Coronary artery (tissue), 2 donors: ENCODE results near the gene SIRT1.
"Not testable (repeated sequence)": the region's sequence is repeated elsewhere in the genome, so short reads cannot be mapped to it uniquely, and the experiment has no call there.

Experiments used
- DNase-seq: peaks from one replicate; pipeline ENCODE4 v3.0.0-alpha.2; 2017; ENCODE audit warnings: low spot score
- H3K27ac ChIP-seq, 2 donors: fragments of 200-600 bp; sonication (generic); one replicate each; pipeline ENCODE4 v1.5.1; 2016 to 2019
- H3K4me3 ChIP-seq: fragments of 200-600 bp; sonication (generic); 2 replicates; pipeline ENCODE4 v1.5.1; 2016; ENCODE audit warnings: mild to moderate bottlenecking, moderate library complexity
- TF ChIP-seq, protein P1 (sequence below): fragments of 200-600 bp; sonication (generic); IDR thresholded peaks from one replicate; pipeline ENCODE4 v1.5.1; 2019; ENCODE audit warnings: antibody characterized with exemption

Gene SIRT1

DNA sequence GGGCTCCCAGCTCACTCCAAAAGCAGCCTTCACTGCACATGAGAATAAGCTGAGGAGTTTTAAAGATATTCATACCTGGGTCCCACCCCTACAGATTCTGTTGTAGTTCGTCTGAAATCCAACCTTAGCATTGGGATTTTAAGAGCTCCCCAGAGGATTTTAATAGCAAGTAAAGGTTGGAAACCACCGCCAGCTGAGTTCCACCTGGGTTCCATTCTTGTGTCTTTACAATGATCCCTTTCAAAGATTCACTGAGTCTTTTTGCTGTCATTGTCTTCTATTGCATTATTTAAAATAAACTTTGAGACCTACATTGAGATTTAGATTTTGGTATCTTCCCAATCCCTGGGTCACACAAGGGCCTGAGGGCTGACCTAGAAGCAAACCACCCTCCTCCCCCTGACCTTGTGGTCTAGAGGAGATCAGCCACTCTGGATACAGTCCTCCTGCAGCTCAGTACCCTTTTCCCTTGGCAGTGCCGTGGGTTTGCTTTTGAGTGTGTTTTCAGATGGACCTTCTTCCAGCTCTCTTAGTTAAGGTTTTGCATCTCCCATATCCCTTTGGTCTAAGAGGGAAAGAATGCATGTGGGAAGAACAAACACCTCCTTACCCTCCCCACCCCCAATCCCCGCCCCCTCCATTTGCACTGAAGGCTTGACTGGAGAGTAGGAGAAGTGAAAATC, 22.6 kb upstream of the SIRT1 start:
- DNase-seq, result no peak
- Histone ChIP-seq H3K4me3 (no peak overlapping the region), H3K27ac (no peak overlapping the region)
- TF ChIP-seq, protein P1, sequence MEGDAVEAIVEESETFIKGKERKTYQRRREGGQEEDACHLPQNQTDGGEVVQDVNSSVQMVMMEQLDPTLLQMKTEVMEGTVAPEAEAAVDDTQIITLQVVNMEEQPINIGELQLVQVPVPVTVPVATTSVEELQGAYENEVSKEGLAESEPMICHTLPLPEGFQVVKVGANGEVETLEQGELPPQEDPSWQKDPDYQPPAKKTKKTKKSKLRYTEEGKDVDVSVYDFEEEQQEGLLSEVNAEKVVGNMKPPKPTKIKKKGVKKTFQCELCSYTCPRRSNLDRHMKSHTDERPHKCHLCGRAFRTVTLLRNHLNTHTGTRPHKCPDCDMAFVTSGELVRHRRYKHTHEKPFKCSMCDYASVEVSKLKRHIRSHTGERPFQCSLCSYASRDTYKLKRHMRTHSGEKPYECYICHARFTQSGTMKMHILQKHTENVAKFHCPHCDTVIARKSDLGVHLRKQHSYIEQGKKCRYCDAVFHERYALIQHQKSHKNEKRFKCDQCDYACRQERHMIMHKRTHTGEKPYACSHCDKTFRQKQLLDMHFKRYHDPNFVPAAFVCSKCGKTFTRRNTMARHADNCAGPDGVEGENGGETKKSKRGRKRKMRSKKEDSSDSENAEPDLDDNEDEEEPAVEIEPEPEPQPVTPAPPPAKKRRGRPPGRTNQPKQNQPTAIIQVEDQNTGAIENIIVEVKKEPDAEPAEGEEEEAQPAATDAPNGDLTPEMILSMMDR, result no peak

DNA sequence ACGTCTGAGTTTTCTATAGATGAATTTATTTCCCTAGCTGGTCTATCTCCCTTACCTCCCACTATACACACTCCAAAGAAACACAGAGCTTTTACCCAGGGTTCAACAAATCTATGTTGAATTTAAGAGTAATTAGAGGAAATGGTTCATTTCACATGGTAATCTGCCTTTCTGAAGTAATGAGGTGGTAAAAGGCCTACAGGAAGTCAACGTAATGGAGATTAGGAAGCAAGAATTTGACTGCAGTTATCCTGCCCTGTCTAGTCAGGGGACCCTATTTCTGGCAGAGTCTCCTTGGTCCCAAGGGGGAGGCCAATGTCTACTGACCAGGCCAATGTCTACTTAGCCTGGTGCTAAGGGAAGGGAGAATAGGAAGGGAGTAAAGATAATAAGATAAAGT, 21.4 kb upstream of the SIRT1 start:
- Histone ChIP-seq H3K4me3 (no peak overlapping the region), H3K27ac (no peak overlapping the region)
- DNase-seq, result no peak
- TF ChIP-seq, protein P1, result no peak

DNA sequence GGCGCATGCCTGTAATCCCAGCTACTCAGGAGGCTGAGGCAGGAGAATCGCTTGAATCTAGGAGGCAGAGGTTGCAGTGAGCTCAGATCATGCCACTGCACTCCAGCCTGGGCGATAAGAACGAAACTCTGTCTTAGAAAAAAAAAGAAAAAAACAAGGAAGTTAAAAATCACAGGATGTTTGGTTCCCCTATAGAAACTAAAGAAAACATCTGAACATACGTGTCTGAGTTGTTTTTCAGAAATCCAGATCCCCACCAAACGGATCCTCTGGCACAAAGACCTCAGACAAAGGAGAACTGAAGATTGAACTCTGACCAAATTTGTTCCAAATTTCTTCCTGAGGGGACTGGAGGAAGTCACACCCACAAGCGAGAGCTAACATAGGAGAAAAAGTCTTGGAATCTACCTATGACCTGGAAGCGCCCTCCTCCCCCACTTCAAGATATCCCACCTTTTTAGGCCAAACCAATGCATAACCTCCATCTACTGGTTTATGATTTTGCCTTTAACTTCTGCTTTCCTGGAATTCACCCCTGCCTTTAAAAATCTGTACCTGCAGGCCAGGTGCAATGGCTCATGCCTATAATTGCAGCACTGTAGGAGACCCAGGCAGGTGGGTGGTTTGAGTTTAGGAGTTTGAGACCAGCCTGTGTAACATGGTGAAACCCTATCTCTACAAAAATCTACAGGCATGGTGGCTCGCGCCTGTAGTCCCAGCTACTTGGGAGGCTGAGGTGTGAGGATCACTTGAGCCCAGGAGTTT, 19.7 kb upstream of the SIRT1 start:
- no peak for DNase-seq
- TF ChIP-seq, protein P1, result no peak
- H3K27ac ChIP-seq, result no peak overlapping the region
- H3K4me3 ChIP-seq, result no peak overlapping the region

DNA sequence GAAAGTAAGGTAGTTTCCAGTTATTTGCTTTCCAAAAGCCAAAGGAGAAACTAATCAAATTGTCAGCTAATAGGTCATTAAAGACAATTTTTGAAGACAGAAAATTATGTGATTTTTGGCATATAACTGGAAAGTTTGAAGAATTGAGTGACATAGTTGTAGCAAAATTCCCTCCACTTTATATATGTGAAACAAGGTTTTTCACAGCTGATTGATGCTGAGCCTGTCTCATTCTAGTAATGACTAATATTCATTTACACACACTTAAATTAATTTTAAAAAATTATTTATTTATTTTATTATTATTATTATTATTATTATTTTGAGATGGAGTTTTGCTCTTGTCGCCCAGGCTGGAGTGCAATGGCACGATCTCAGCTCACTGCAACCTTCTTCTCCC, 16.3 kb upstream of the SIRT1 start:
- TF ChIP-seq, protein P1, result no peak
- no peak for DNase-seq
- Histone ChIP-seq H3K4me3 (no peak overlapping the region), H3K27ac (no peak overlapping the region)

DNA sequence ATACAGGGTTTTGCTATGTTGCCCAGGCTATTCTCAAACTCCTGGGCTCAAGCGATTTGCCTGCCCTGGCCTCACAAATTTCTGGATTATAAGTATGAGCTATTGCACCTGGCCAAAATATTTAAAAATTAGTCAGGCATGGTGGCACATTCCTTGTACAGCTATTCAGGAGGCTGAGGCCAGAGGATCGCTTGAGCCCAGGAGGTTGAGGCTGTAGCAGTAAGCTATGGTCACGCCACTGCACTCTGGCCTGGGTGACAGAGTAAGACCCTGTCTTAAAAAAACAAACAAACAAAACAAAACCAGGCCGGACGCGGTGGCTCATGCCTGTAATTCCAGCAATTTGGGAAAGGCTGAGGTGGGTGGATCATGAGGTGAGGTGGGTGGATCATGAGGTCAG, 14.5 kb upstream of the SIRT1 start:
- DNase-seq, result no peak
- Histone ChIP-seq H3K27ac (no peak overlapping the region), H3K4me3 (no peak overlapping the region)
- TF ChIP-seq, protein P1, result no peak

DNA sequence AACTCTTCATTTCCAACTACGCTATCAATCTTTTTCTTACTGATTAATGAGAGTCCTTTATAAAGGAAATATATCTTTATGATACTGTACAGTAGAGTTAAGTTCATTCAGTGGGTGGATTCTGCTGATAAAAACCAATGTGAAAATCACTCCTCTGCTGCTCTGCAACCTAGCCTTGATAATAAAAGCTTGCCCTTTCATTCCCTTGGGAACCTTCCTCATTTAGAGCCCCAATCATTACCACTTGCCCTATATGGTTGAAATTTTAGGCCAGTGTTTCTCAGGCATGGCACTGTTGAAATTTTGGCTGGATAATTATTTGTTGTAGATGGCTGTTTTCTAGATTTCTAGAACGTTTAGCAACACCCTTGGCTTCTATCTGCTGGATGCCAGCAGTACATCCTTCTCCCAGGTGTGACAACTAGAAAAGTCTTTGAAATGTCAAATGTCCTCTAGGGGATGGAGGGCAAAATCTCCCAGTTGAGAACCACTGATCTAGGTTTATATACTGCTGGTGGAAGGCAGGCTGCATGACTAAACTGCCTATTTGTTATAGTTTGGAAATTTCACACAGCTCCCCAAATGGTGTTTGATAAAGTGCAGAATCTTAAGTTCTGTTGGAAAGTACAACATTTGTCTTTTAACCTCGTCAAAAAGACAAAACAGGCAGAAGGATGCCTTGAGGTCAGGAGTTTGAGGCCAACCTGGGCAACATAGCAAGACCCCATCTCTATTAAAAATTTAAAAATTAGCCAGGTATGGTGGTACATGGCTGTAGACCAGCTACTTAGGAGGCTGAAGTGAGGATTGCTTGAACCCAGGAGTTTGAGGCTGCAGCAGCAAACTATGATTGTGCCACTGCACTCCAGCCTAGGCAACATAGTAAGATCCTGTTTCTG, 8.9 kb upstream of the SIRT1 start:
- TF ChIP-seq, protein P1, result no peak
- Histone ChIP-seq H3K27ac (no peak overlapping the region), H3K4me3 (no peak overlapping the region)

DNA sequence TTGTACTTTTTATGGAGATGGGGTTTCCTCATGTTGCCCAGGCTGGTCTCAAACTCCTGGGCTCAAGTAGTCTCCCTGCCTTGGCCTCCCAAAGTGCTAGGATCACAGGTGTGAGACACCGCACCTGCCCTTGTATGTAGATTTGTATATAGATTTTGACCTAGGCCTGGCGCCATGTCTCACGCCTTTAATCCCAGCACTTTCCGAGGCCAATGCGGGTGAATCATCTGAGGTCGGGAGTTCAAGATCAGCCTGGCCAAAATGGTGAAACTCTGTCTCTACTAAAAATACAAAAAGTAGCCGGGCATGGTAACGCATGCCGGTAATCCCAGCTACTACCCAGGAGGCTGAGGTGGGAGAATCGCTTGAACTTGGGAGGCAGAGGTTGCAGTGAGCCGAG, 7.0 kb upstream of the SIRT1 start:
- H3K4me3 ChIP-seq, H3K27ac ChIP-seq, DNase-seq: not testable (repeated sequence)

More for the DNA sequence above, 8.9 kb upstream of the SIRT1 start:
- no peak for DNase-seq
